ENCODE results near the gene INPP5B. TPM values are rescaled to one million over a fixed set of nuclear protein-coding genes. Genes with fewer than 3 reads are reported as not detected.

Gene INPP5B
- total RNA-seq, 1 experiment from 2014 or later: 26.8 TPM

DNA sequence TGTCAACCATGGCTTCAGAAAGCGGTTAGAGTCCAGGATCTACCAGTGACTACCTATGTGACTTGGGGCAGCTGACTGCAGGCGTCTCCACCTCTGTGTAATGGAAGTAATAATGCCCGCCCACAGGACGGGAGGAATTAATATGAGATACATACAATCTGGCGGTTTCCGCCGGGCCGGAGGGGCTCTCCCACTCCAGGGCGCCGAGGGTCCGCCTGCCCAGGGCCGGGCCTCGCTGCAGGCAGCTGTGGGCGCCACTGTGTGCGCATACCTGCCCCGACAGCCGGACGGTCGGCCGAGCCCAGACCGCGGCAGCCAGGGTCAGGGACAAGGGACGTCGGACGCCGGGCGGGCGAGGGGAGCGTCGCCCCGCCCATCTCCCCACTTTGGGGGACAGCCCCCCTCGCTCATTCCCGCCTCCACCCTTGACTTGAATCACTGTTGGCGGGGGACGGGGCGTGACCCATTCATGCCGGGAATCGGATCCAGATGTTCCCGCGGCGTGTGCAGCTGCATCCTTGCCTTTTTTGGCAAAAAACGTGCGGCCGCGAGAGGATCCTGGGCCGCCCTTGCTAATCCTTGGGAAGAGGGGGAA, 49.0 kb upstream of the INPP5B start (continued):
- TF ChIP-seq, protein P1, sequence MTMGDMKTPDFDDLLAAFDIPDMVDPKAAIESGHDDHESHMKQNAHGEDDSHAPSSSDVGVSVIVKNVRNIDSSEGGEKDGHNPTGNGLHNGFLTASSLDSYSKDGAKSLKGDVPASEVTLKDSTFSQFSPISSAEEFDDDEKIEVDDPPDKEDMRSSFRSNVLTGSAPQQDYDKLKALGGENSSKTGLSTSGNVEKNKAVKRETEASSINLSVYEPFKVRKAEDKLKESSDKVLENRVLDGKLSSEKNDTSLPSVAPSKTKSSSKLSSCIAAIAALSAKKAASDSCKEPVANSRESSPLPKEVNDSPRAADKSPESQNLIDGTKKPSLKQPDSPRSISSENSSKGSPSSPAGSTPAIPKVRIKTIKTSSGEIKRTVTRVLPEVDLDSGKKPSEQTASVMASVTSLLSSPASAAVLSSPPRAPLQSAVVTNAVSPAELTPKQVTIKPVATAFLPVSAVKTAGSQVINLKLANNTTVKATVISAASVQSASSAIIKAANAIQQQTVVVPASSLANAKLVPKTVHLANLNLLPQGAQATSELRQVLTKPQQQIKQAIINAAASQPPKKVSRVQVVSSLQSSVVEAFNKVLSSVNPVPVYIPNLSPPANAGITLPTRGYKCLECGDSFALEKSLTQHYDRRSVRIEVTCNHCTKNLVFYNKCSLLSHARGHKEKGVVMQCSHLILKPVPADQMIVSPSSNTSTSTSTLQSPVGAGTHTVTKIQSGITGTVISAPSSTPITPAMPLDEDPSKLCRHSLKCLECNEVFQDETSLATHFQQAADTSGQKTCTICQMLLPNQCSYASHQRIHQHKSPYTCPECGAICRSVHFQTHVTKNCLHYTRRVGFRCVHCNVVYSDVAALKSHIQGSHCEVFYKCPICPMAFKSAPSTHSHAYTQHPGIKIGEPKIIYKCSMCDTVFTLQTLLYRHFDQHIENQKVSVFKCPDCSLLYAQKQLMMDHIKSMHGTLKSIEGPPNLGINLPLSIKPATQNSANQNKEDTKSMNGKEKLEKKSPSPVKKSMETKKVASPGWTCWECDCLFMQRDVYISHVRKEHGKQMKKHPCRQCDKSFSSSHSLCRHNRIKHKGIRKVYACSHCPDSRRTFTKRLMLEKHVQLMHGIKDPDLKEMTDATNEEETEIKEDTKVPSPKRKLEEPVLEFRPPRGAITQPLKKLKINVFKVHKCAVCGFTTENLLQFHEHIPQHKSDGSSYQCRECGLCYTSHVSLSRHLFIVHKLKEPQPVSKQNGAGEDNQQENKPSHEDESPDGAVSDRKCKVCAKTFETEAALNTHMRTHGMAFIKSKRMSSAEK (CRISPR knock-in tag; IDR thresholded peaks at IDR 0.05; ENCODE audit: borderline replicate concordance): peak; percentile 75; the same call in 1 of the 2 replicates
- TF ChIP-seq EMX1 (CRISPR knock-in tag; IDR thresholded peaks at IDR 0.05) (0 out of 2 replicates have a peak, but pooled peaks have one; percentile 37), ESRRA (CRISPR knock-in tag; IDR thresholded peaks at IDR 0.05; ENCODE audit: borderline replicate concordance) (peak; percentile 86; the same call in 1 of the 2 replicates), ATF1 (CRISPR knock-in tag; IDR thresholded peaks at IDR 0.05) (no peak), ZNF416 (CRISPR knock-in tag; IDR thresholded peaks at IDR 0.05) (peak; percentile 77), FOXK1 (CRISPR knock-in tag; IDR thresholded peaks at IDR 0.05) (peak; percentile 68; the same call in 1 of the 2 replicates), ZNF138 (CRISPR knock-in tag; conservative IDR thresholded peaks at IDR 0.05) (no peak)
- TF ChIP-seq, protein P2, sequence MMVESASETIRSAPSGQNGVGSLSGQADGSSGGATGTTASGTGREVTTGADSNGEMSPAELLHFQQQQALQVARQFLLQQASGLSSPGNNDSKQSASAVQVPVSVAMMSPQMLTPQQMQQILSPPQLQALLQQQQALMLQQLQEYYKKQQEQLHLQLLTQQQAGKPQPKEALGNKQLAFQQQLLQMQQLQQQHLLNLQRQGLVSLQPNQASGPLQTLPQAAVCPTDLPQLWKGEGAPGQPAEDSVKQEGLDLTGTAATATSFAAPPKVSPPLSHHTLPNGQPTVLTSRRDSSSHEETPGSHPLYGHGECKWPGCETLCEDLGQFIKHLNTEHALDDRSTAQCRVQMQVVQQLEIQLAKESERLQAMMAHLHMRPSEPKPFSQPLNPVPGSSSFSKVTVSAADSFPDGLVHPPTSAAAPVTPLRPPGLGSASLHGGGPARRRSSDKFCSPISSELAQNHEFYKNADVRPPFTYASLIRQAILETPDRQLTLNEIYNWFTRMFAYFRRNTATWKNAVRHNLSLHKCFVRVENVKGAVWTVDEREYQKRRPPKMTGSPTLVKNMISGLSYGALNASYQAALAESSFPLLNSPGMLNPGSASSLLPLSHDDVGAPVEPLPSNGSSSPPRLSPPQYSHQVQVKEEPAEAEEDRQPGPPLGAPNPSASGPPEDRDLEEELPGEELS (CRISPR knock-in tag; IDR thresholded peaks at IDR 0.05): peak; percentile 64
- TF ChIP-seq, protein P3, sequence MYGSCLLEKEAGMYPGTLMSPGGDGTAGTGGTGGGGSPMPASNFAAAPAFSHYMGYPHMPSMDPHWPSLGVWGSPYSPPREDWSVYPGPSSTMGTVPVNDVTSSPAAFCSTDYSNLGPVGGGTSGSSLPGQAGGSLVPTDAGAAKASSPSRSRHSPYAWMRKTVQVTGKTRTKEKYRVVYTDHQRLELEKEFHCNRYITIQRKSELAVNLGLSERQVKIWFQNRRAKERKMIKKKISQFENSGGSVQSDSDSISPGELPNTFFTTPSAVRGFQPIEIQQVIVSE (CRISPR knock-in tag; IDR thresholded peaks at IDR 0.05; ENCODE audit: borderline replicate concordance): no peak
- TF ChIP-seq, protein P4, sequence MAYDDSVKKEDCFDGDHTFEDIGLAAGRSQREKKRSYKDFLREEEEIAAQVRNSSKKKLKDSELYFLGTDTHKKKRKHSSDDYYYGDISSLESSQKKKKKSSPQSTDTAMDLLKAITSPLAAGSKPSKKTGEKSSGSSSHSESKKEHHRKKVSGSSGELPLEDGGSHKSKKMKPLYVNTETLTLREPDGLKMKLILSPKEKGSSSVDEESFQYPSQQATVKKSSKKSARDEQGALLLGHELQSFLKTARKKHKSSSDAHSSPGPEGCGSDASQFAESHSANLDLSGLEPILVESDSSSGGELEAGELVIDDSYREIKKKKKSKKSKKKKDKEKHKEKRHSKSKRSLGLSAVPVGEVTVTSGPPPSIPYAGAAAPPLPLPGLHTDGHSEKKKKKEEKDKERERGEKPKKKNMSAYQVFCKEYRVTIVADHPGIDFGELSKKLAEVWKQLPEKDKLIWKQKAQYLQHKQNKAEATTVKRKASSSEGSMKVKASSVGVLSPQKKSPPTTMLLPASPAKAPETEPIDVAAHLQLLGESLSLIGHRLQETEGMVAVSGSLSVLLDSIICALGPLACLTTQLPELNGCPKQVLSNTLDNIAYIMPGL (CRISPR knock-in tag; IDR thresholded peaks at IDR 0.05): peak; percentile 44; the same call in 1 of the 2 replicates

DNA sequence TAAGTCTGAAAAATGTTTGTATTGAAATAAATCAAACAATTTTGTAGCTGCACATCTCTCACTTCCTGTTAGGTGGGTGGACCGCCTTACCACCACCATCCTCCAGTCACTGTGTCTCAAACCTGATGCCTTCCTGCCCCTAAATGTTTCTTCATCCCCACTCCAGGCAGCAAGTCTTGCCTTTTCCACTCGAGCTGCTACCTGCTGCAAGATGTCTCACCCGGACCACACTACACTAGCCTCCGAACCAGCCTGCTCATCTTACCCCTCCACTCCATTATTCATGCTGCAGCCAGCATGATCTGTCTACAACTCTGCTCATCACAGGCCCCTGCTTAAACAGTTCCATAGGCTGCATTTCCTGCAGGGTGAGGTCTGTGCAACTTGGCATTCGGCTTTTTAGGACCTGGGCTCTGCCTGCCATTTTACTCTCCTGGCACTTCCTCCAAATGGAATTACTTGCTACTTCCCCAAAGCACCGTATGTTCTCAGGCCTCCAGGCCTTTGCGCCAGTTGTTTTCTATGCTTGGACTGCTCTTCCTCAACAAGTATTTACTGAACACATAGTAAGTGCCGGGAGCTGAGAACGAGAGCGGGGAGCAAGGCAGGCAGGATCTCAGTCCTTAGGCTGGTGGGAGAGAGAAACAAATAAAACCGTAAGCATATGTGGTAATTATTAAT, 48.2 kb upstream of the INPP5B start:
- DNase-seq (ENCODE audit: low spot score): no peak
- peaks cover 33% of the 10 kb centered on the region for H3K4me1 Mint-ChIP-seq
- ChIA-PET POLR2A (interaction anchor here (0.6 to 1.9 kb wide), 3 partner anchors 33 to 470 kb away, joined by 4 to 7 read pairs (median 5); no protein-coding TSS in a partner anchor), CTCF (interaction anchor here (1.5 kb wide), 1 partner anchor 15 kb away, joined by 4 read pairs; no protein-coding TSS in a partner anchor)
- peak overlapping the region; percentile 78 for H3K4me3 Mint-ChIP-seq
- peak overlapping the region; percentile 79 for H3K27ac Mint-ChIP-seq
- H3K36me3 Mint-ChIP-seq: peaks cover 10% of the 10 kb centered on the region
- ATAC-seq: no peak
- no peaks in the 10 kb centered on the region for H3K27me3 Mint-ChIP-seq (ENCODE audit: low read depth)
- H3K9me3 Mint-ChIP-seq: no peaks in the 10 kb centered on the region
- TF ChIP-seq CBFB (CRISPR knock-in tag; IDR thresholded peaks at IDR 0.05; ENCODE audit: low read depth) (no peak), GTF2I (CRISPR knock-in tag; conservative IDR thresholded peaks at IDR 0.05) (no peak), NR3C1 (CRISPR knock-in tag; conservative IDR thresholded peaks at IDR 0.05; ENCODE audit: low read depth) (no peak), ZNF671 (CRISPR knock-in tag; IDR thresholded peaks at IDR 0.05) (no peak), ZNF396 (CRISPR knock-in tag; IDR thresholded peaks at IDR 0.05; ENCODE audit: borderline replicate concordance) (no peak), NR1H2 (CRISPR knock-in tag; IDR thresholded peaks at IDR 0.05) (no peak), FOXJ3 (CRISPR knock-in tag; IDR thresholded peaks at IDR 0.05; ENCODE audit: borderline replicate concordance) (no peak), TEAD4 (CRISPR knock-in tag; IDR thresholded peaks at IDR 0.05) (no peak), MYBL2 (CRISPR knock-in tag; IDR thresholded peaks at IDR 0.05) (no peak)
- TF ChIP-seq, protein P4 (CRISPR knock-in tag; IDR thresholded peaks at IDR 0.05): no peak
- TF ChIP-seq, protein P5, sequence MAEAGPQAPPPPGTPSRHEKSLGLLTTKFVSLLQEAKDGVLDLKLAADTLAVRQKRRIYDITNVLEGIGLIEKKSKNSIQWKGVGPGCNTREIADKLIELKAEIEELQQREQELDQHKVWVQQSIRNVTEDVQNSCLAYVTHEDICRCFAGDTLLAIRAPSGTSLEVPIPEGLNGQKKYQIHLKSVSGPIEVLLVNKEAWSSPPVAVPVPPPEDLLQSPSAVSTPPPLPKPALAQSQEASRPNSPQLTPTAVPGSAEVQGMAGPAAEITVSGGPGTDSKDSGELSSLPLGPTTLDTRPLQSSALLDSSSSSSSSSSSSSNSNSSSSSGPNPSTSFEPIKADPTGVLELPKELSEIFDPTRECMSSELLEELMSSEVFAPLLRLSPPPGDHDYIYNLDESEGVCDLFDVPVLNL (CRISPR knock-in tag; IDR thresholded peaks at IDR 0.05; ENCODE audit: borderline replicate concordance, low read depth): no peak
- TF ChIP-seq, protein P6, sequence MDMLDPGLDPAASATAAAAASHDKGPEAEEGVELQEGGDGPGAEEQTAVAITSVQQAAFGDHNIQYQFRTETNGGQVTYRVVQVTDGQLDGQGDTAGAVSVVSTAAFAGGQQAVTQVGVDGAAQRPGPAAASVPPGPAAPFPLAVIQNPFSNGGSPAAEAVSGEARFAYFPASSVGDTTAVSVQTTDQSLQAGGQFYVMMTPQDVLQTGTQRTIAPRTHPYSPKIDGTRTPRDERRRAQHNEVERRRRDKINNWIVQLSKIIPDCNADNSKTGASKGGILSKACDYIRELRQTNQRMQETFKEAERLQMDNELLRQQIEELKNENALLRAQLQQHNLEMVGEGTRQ (CRISPR knock-in tag; IDR thresholded peaks at IDR 0.05): no peak
